Thoracic aorta (tissue), 2 donors: Measurements from ENCODE around the gene AOC3. TPM values are rescaled to one million over a fixed set of nuclear protein-coding genes. Genes with fewer than 3 reads are reported as not detected.
A peak's percentile ranks its signal among the peaks of the same experiment; 100 is the strongest.

Source experiments
- ATAC-seq: fragments of 150-250 bp; one replicate; pipeline ENCODE4 v1.8.0; 2017; ENCODE audit warnings: low read depth; ENCODE audit not compliant: insufficient number of reproducible peaks, low FRiP score
- DNase-seq: peaks from one replicate; pipeline ENCODE4 v3.0.0-alpha.2; 2020; ENCODE audit warnings: low spot score
- H3K27ac ChIP-seq, 2 donors: fragments of 200-600 bp; sonication (generic); 1 replicate in 1 of 2; 2 replicates in 1 of 2; pipeline ENCODE4 v1.5.1; 2016; ENCODE audit warnings: mild to moderate bottlenecking in 2 of 2, moderate library complexity in 2 of 2
- H3K27me3 ChIP-seq: fragments of 200-600 bp; sonication (generic); replicated peaks from 2 replicates; pipeline ENCODE4 v1.6.0; 2016; ENCODE audit warnings: mild to moderate bottlenecking; ENCODE audit not compliant: insufficient read depth
- H3K36me3 ChIP-seq: fragments of 200-600 bp; sonication (generic); one replicate; pipeline ENCODE4 v1.5.1; 2016
- H3K4me1 ChIP-seq, 2 donors: fragments of 200-600 bp; sonication (generic); 1 replicate in 1 of 2; 2 replicates in 1 of 2; pipeline versions ENCODE4 v1.5.1 to v1.6.0; 2016; ENCODE audit warnings: low read depth in 2 of 2, mild to moderate bottlenecking in 1 of 2; ENCODE audit not compliant: control insufficient read depth in 1 of 2
- H3K4me3 ChIP-seq: fragments of 200-600 bp; sonication (generic); 2 replicates; pipeline ENCODE4 v1.5.1; 2016; ENCODE audit warnings: mild to moderate bottlenecking
- H3K9me3 ChIP-seq: fragments of 200-600 bp; sonication (generic); 2 replicates; pipeline ENCODE4 v1.5.1; 2016
- total RNA-seq, 2 donors: library from RNA; depleted of rRNA; stranded (reverse); fragments of >200 nt; gene quantifications; one replicate each; pipeline versions ENCODE4 v1.1.0 to v1.2.3, GENCODE V29; 2016
- TF ChIP-seq, protein P1 (sequence below): fragments of 200-600 bp; sonication (generic); IDR thresholded peaks from one replicate; pipeline ENCODE4 v1.5.1; 2019; ENCODE audit warnings: antibody characterized with exemption

AOC3 gene
- total RNA-seq, 2 donors from 2014 or later = 117 to 146 TPM

DNA sequence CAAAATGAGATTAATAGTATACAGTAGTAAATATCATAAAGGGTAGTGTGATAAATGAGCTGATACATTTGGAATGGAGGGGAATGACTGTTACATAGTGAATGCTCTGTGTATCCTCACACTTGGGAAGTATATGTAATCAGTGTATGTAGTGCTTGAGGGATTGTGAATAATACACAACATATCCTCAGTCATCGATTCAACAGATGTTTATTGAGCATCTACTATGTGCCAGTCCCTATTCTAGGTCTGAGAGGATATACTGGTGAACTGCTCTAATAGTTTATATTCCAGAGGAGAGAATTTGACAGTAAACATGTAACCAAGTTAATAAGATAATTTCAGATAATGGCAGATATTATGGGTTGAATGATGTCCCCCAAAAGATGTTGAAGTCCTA is 23.5 kb upstream of the AOC3 start:
- Histone ChIP-seq H3K36me3 (no peaks in the 10 kb centered on the region), H3K4me1 (peaks cover 12 to 22% of the 10 kb centered on the region in 2 donors), H3K4me3 (no peak overlapping the region), H3K9me3 (no peaks in the 10 kb centered on the region), H3K27ac (no peak overlapping the region), H3K27me3 (no peaks in the 10 kb centered on the region)
- ATAC-seq (no peak), DNase-seq (no peak)
- TF ChIP-seq, protein P1, sequence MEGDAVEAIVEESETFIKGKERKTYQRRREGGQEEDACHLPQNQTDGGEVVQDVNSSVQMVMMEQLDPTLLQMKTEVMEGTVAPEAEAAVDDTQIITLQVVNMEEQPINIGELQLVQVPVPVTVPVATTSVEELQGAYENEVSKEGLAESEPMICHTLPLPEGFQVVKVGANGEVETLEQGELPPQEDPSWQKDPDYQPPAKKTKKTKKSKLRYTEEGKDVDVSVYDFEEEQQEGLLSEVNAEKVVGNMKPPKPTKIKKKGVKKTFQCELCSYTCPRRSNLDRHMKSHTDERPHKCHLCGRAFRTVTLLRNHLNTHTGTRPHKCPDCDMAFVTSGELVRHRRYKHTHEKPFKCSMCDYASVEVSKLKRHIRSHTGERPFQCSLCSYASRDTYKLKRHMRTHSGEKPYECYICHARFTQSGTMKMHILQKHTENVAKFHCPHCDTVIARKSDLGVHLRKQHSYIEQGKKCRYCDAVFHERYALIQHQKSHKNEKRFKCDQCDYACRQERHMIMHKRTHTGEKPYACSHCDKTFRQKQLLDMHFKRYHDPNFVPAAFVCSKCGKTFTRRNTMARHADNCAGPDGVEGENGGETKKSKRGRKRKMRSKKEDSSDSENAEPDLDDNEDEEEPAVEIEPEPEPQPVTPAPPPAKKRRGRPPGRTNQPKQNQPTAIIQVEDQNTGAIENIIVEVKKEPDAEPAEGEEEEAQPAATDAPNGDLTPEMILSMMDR = no peak

DNA sequence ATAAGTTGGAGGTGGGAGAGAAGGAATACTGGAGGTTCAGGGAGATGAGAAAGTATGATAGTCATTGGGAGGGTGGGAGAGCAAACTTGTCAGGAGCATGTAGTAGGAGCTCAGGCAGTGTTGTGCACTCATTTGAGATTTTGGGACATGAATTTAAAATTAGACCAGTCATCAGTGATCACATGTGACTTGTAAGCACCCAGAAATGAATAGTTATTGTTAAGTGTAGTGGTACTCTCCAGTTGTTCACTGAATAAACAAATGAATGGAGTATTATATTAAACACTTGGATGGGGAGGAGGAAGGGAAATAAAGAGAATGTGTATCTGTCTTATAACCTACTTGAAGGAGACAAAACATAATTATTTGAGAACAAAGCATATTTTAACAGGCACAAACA is 20.0 kb upstream of the AOC3 start:
- H3K4me3 ChIP-seq = no peak overlapping the region
- TF ChIP-seq, protein P1 = no peak
- DNase-seq (no peak), ATAC-seq (no peak)
- no peak overlapping the region for H3K27ac ChIP-seq
- peaks cover 9 to 20% of the 10 kb centered on the region in 2 donors for H3K4me1 ChIP-seq
- H3K9me3 ChIP-seq = no peaks in the 10 kb centered on the region
- no peaks in the 10 kb centered on the region for H3K36me3 ChIP-seq
- no peaks in the 10 kb centered on the region for H3K27me3 ChIP-seq

DNA sequence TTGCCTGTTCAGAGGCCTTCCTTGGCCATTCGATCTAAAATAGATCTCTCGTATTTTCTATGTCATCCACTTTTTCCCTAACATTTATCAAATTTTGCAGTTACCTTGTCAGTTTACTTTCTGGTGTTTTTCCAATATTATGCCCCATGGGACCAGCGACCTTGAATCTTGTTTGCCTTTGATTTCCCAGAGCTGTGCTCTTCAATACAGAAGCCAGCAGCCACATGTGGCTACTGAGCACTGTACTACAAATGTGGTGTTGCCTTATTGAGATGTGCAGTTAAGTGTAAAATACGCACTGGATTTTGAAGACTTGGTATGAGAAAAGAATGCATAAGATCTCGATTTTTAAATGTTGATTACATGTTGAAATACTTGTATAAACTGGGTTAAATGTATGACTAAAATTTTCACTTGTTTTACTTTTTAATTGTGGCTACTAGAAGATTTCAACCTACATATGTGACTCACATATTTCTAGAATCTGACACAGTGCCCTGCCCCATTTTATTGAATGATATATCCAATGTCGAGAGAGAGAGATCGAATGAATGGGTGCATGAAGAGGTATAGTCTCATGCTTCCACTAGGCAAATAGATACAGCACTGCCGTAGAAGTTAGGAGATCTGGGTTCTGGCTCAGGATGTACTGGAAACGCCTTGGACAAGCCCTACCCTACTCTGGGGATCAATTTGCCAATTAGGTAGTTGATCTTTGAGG is 18.6 kb upstream of the AOC3 start:
- ATAC-seq = no peak
- H3K4me3 ChIP-seq = peak overlapping the region; percentile 96
- no peak for DNase-seq

DNA sequence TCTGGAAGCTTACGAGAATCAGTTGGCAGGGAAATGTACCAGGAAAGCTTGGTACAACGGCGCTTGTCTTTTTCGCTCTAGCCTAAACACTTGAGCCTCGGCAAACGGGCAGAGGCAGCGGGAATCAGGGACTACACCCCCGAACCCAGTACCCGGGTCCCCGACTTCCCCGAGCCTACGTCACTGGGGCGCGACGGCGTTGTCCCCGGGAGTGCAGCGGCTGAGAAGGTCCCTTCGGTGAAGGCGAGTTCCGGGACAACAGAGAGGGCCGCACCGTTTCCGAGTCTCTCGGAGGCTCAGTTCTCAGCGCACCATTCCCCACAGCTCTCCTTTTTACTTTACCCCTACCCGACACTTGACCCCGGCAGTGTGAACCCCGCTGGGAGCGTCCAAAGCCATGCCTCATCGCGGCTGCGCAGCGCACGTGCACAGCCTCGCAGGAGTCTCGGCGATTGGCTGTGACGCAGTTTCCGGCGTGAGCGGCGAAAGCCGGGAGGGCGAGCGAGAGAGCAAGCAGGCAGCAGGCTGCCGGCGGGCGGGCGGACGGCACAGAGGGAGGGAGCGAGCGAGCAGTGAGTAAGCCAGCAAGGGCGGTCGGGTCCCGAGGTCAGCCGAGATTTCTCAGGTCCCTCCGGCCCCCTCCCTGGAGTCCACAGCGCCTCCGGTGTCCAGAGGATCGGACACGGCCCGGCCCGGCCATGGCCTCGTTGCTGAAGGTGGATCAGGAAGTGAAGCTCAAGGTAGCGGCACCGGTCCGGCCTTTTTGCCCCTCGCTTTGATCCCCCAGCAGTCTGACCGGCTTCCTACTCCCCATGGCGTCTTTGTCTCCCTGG is 17.8 kb upstream of the AOC3 start, which contains the start of gene PSME3:
Gene PSME3, plus strand, starts transcription at position 464 of the 833 bp plus-strand sequence. Its CDS starts 235 bp downstream, at position 699.
- no peaks in the 10 kb centered on the region for H3K27me3 ChIP-seq
- TF ChIP-seq, protein P1 = no peak
- H3K4me3 ChIP-seq = peak within 1 kb of the TSS; percentile 96
- H3K4me1 ChIP-seq = peaks cover 9 to 20% of the 10 kb centered on the region in 2 donors
- H3K36me3 ChIP-seq = peaks cover 13% of the 10 kb centered on the region
- no peaks in the 10 kb centered on the region for H3K9me3 ChIP-seq
- H3K27ac ChIP-seq = peak within 1 kb of the TSS; percentile 84 to 85
- ATAC-seq (peak; percentile 79), DNase-seq (peak; percentile 71)

More for the DNA sequence above, 18.6 kb upstream of the AOC3 start:
- H3K27ac ChIP-seq = peak overlapping the region; percentile 84 to 85
- no peaks in the 10 kb centered on the region for H3K9me3 ChIP-seq
- TF ChIP-seq, protein P1 = no peak
- H3K4me1 ChIP-seq = peaks cover 9 to 20% of the 10 kb centered on the region in 2 donors
- H3K27me3 ChIP-seq = no peaks in the 10 kb centered on the region
- peaks cover 5% of the 10 kb centered on the region for H3K36me3 ChIP-seq
